IMR-90 (cell line): ENCODE results near the gene MRPL3. TPM values are rescaled to one million over a fixed set of nuclear protein-coding genes. Genes with fewer than 3 reads are reported as not detected.
A peak's percentile ranks its signal among the peaks of the same experiment; 100 is the strongest.

Experiments used
- ATAC-seq: fragments of 200-7000 bp; cut with Tn5 transposase; 2 replicates; pipeline ENCODE4 v1.9.1; 2020; ENCODE audit warnings: low read depth, mild to moderate bottlenecking, moderate library complexity
- BruUV-seq: library from RNA; stranded (reverse); fragments of 400-500 nt; replicated peaks from 2 replicates; lab custom pipeline; 2021; lab: Mats Ljungman, UMichigan
- CTCF ChIA-PET: fragments of 300-600 bp; formaldehyde crosslinking; extraction: SDS; loops from one replicate; lab custom pipeline; 2021; ENCODE audit warnings: antibody characterized with exemption; lab: Yijun Ruan, JAX
- POLR2A ChIA-PET: fragments of 300-600 bp; sonication (Branson Sonifier 250); formaldehyde crosslinking; loops from one replicate; lab custom pipeline; 2022; ENCODE audit warnings: antibody characterized with exemption; ENCODE audit not compliant: unreplicated experiment; lab: Charles Lee
- DNase-seq: peaks from one replicate; pipeline ENCODE4 v3.0.0; 2013
- H2AFZ ChIP-seq: replicated peaks from 2 replicates; pipeline ENCODE3; 2013; ENCODE audit warnings: low read length, mild to moderate bottlenecking; ENCODE audit not compliant: poor library complexity
- H2AK5ac ChIP-seq: 2 replicates; pipeline ENCODE4 v1.6.1; 2013; ENCODE audit warnings: low read depth, low read length, inconsistent platforms
- H2AK9ac ChIP-seq: replicated peaks from 2 replicates; pipeline ENCODE3; 2013; ENCODE audit warnings: mild to moderate bottlenecking, low read depth, low read length, moderate library complexity; ENCODE audit not compliant: poor library complexity
- H2BK120ac ChIP-seq: 2 replicates; pipeline ENCODE4 v1.6.1; 2013; ENCODE audit warnings: low read depth, low read length, inconsistent platforms
- H2BK15ac ChIP-seq: 3 replicates; pipeline ENCODE4 v1.6.1; 2013; ENCODE audit warnings: low read depth, low read length, inconsistent platforms
- H2BK20ac ChIP-seq: 2 replicates; pipeline ENCODE4 v1.6.1; 2013; ENCODE audit warnings: low read depth, mild to moderate bottlenecking, inconsistent platforms, low read length, moderate library complexity
- H2BK5ac ChIP-seq: 2 replicates; pipeline ENCODE4 v1.6.1; 2013; ENCODE audit warnings: mild to moderate bottlenecking, low read depth, low read length, inconsistent platforms; ENCODE audit not compliant: poor library complexity, severe bottlenecking
- H3K14ac ChIP-seq: replicated peaks from 2 replicates; pipeline ENCODE4 v1.6.1; 2013; ENCODE audit warnings: low read depth, low read length, inconsistent platforms
- H3K18ac ChIP-seq: 2 replicates; pipeline ENCODE4 v1.6.1; 2013; ENCODE audit warnings: low read depth, low read length, control low read depth
- H3K23ac ChIP-seq: 2 replicates; pipeline ENCODE4 v1.6.1; 2013; ENCODE audit warnings: low read depth, low read length, inconsistent platforms
- H3K27ac ChIP-seq: 2 replicates; pipeline ENCODE4 v1.5.1; 2013; ENCODE audit warnings: mild to moderate bottlenecking, control low read depth, low read length; ENCODE audit not compliant: insufficient read depth
- H3K27me3 ChIP-seq: 2 replicates; pipeline ENCODE4 v1.6.1; 2013; ENCODE audit warnings: low read length; ENCODE audit not compliant: control insufficient read depth, insufficient read depth
- H3K36me3 ChIP-seq: 2 replicates; pipeline ENCODE4 v1.6.1; 2013; ENCODE audit warnings: low read length, mixed read lengths; ENCODE audit not compliant: control insufficient read depth, insufficient read depth
- H3K4ac ChIP-seq: 2 replicates; pipeline ENCODE4 v1.6.1; 2013; ENCODE audit warnings: low read depth, low read length, inconsistent platforms
- H3K4me1 ChIP-seq: 2 replicates; pipeline ENCODE4 v1.6.1; 2013; ENCODE audit warnings: low read length, mixed read lengths; ENCODE audit not compliant: control insufficient read depth, insufficient read depth
- H3K4me2 ChIP-seq: 2 replicates; pipeline ENCODE4 v1.6.1; 2013; ENCODE audit warnings: low read depth, mild to moderate bottlenecking, control low read depth, low read length, moderate library complexity
- H3K4me3 ChIP-seq: 2 replicates; pipeline ENCODE4 v1.5.1; 2013; ENCODE audit warnings: low read depth, mild to moderate bottlenecking, control low read depth, low read length, moderate library complexity; ENCODE audit not compliant: insufficient read depth
- H3K56ac ChIP-seq: 2 replicates; pipeline ENCODE4 v1.6.1; 2013; ENCODE audit warnings: low read length, inconsistent platforms; ENCODE audit not compliant: insufficient read depth; ENCODE audit errors: extremely low read depth
- H3K79me1 ChIP-seq, 2 experiments: 2 replicates each; pipeline ENCODE4 v1.6.1; 2013; ENCODE audit warnings: low read length in 2 of 2, inconsistent platforms in 1 of 2, low read depth in 1 of 2
- H3K9ac ChIP-seq: 2 replicates; pipeline ENCODE4 v1.6.1; 2013; ENCODE audit warnings: low read depth, low read length, control low read depth
- H3K9me1 ChIP-seq: 2 replicates; pipeline ENCODE4 v1.6.1; 2013; ENCODE audit warnings: low read length, inconsistent platforms; ENCODE audit not compliant: insufficient read depth
- H3K9me3 ChIP-seq: 2 replicates; pipeline ENCODE4 v1.6.1; 2013; ENCODE audit warnings: low read length; ENCODE audit not compliant: control insufficient read depth, insufficient read depth
- H4K20me1 ChIP-seq: 2 replicates; pipeline ENCODE4 v1.6.1; 2013; ENCODE audit warnings: low read length, inconsistent platforms; ENCODE audit not compliant: insufficient read depth
- H4K5ac ChIP-seq: 2 replicates; pipeline ENCODE4 v1.6.1; 2013; ENCODE audit warnings: mild to moderate bottlenecking, low read depth, low read length, control low read depth
- H4K8ac ChIP-seq, 2 experiments: 2 replicates each; pipeline ENCODE4 v1.6.1; 2013; ENCODE audit warnings: low read depth in 2 of 2, low read length in 2 of 2, control low read depth in 1 of 2, inconsistent platforms in 1 of 2
- H4K91ac ChIP-seq: 2 replicates; pipeline ENCODE4 v1.6.1; 2013; ENCODE audit warnings: low read depth, low read length, inconsistent platforms; ENCODE audit not compliant: insufficient read depth
- BHLHE40 ChIP-seq: fragments of 150-350 bp; IDR thresholded peaks from 2 replicates; pipeline ENCODE4 v1.6.1; 2016; ENCODE audit warnings: mild to moderate bottlenecking, low read depth, low read length
- CEBPB ChIP-seq: IDR thresholded peaks from 2 replicates; pipeline ENCODE4 v1.6.1; 2012; ENCODE audit warnings: low read depth, low read length, improper control_type of control experiment
- MAFK ChIP-seq: IDR thresholded peaks from 2 replicates; pipeline ENCODE4 v1.6.1; 2012; ENCODE audit warnings: low read depth, low read length, improper control_type of control experiment
- MAZ ChIP-seq: IDR thresholded peaks from 2 replicates; pipeline ENCODE4 v1.6.1; 2012; ENCODE audit warnings: low read depth, mild to moderate bottlenecking, low read length, improper control_type of control experiment, moderate library complexity, borderline replicate concordance
- MXI1 ChIP-seq: IDR thresholded peaks from 2 replicates; pipeline ENCODE4 v1.6.1; 2012; ENCODE audit warnings: low read depth, mild to moderate bottlenecking, low read length, moderate library complexity, borderline replicate concordance
- RAD21 ChIP-seq: IDR thresholded peaks from 2 replicates; pipeline ENCODE4 v1.6.1; 2012; ENCODE audit warnings: low read length, improper control_type of control experiment
- SMC3 ChIP-seq: fragments of 150-350 bp; IDR thresholded peaks from 2 replicates; pipeline ENCODE4 v1.6.1; 2016; ENCODE audit warnings: low read depth, mild to moderate bottlenecking, antibody characterized with exemption, low read length, moderate library complexity
- WGBS, 2 experiments: methylation state at CpG; one replicate each; pipeline versions ENCODE4 v1.1.5 to v1.1.7; 2013; ENCODE audit warnings: missing lambda C conversion rate in 2 of 2; ENCODE audit not compliant: insufficient read length in 1 of 2; ENCODE audit errors: extremely low coverage in 2 of 2; 5-methylcytosine and 5-hydroxymethylcytosine counted together
- dilution Hi-C: fragments of 300-500 bp; cut with HindIII; formaldehyde crosslinking; loops from one replicate; pipeline ENCODE4 v1.14.3; 2018; ENCODE audit warnings: low sequenced_read_pairs; ENCODE audit not compliant: unreplicated experiment
- in situ Hi-C: fragments of 300-500 bp; cut with MboI; formaldehyde crosslinking; loops from 3 replicates; pipeline ENCODE4 v1.14.3; 2019; ENCODE audit warnings: low sequenced_read_pairs, inconsistent platforms, mixed read lengths
- intact Hi-C: fragments of 100-400 bp; cut with micrococcal nuclease; formaldehyde crosslinking; loops from 2 replicates; pipeline ENCODE4 v1.10.0; 2022
- polyA plus RNA-seq, 3 experiments: library from polyadenylated mRNA; depleted of rRNA; stranded (reverse); fragments of >200 nt; gene quantifications; 2 replicates each; pipeline ENCODE4 v1.2.3, GENCODE V29; 2012; ENCODE audit warnings: low replicate concordance in 1 of 3
- total RNA-seq: library from RNA; depleted of rRNA; stranded (reverse); fragments of >200 nt; gene quantifications from 2 replicates; pipeline ENCODE4 v1.2.3, GENCODE V29; 2012
- TF ChIP-seq, protein P1 (sequence below): fragments of 150-350 bp; IDR thresholded peaks from 2 replicates; pipeline ENCODE4 v1.6.1; 2016; ENCODE audit warnings: low read depth, mild to moderate bottlenecking, low read length, moderate library complexity, borderline replicate concordance
- TF ChIP-seq, protein P2 (sequence below): fragments of 150-350 bp; IDR thresholded peaks from 2 replicates; pipeline ENCODE4 v1.6.1; 2017; ENCODE audit warnings: mild to moderate bottlenecking, antibody characterized with exemption, low read length, low read depth
- TF ChIP-seq, protein P3 (sequence below): conservative IDR thresholded peaks from 2 replicates; pipeline ENCODE4 v1.5.1; 2012; ENCODE audit warnings: mild to moderate bottlenecking, low read depth, low read length, improper control_type of control experiment

Gene MRPL3
- total and polyA plus RNA-seq, 2 of the 4 experiments (the other 2 are of a cell fraction), result 107 to 206 TPM

DNA sequence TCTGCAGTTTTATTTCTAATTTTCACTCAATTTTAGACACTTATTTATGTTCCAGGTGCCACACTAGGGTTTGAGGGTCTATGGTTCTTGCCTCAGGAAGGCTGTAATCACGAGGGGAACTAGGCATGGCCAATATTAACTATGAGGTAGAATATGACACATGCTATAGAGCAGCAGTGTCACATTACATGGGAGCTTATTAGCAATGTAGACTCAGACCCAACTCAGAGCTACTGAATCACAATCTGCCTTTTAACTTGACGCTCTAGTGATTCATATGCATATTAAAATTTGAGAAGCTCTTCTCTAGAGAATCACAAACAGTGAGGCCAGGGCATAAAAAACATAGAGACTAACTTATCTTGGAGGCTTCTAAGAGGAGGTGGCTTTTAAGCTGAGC lies 32.8 kb upstream of the MRPL3 start:
- H4K8ac ChIP-seq, result no peak overlapping the region
- no peak overlapping the region for H2BK20ac ChIP-seq
- H2AK9ac ChIP-seq, result no peak overlapping the region
- no peak overlapping the region for H3K4me2 ChIP-seq
- H3K27ac ChIP-seq, result no peak overlapping the region
- no peak overlapping the region for H3K14ac ChIP-seq
- BruUV-seq, result no TSS peak
- no peak overlapping the region for H4K91ac ChIP-seq
- H4K20me1 ChIP-seq, result no peaks in the 10 kb centered on the region
- no peak overlapping the region for H2BK5ac ChIP-seq
- TF ChIP-seq RAD21 (no peak), MAZ (no peak), MAFK (no peak), CEBPB (no peak), BHLHE40 (no peak), SMC3 (no peak), MXI1 (no peak)
- TF ChIP-seq, protein P1, sequence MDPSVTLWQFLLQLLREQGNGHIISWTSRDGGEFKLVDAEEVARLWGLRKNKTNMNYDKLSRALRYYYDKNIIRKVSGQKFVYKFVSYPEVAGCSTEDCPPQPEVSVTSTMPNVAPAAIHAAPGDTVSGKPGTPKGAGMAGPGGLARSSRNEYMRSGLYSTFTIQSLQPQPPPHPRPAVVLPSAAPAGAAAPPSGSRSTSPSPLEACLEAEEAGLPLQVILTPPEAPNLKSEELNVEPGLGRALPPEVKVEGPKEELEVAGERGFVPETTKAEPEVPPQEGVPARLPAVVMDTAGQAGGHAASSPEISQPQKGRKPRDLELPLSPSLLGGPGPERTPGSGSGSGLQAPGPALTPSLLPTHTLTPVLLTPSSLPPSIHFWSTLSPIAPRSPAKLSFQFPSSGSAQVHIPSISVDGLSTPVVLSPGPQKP, result no peak
- TF ChIP-seq, protein P2, sequence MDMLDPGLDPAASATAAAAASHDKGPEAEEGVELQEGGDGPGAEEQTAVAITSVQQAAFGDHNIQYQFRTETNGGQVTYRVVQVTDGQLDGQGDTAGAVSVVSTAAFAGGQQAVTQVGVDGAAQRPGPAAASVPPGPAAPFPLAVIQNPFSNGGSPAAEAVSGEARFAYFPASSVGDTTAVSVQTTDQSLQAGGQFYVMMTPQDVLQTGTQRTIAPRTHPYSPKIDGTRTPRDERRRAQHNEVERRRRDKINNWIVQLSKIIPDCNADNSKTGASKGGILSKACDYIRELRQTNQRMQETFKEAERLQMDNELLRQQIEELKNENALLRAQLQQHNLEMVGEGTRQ, result no peak
- TF ChIP-seq, protein P3, sequence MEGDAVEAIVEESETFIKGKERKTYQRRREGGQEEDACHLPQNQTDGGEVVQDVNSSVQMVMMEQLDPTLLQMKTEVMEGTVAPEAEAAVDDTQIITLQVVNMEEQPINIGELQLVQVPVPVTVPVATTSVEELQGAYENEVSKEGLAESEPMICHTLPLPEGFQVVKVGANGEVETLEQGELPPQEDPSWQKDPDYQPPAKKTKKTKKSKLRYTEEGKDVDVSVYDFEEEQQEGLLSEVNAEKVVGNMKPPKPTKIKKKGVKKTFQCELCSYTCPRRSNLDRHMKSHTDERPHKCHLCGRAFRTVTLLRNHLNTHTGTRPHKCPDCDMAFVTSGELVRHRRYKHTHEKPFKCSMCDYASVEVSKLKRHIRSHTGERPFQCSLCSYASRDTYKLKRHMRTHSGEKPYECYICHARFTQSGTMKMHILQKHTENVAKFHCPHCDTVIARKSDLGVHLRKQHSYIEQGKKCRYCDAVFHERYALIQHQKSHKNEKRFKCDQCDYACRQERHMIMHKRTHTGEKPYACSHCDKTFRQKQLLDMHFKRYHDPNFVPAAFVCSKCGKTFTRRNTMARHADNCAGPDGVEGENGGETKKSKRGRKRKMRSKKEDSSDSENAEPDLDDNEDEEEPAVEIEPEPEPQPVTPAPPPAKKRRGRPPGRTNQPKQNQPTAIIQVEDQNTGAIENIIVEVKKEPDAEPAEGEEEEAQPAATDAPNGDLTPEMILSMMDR, result no peak
- no CpG with 5 or more reads among the region's 2 CpGs for WGBS, 2 experiments
- no peak overlapping the region for H3K9ac ChIP-seq
- no peak overlapping the region for H2BK120ac ChIP-seq
- H3K56ac ChIP-seq, result no peak overlapping the region
- ChIA-PET POLR2A (no interaction called here), CTCF (no interaction called here)
- H3K36me3 ChIP-seq, result no peaks in the 10 kb centered on the region
- no peak overlapping the region for H4K5ac ChIP-seq
- in situ Hi-C loops, result no loop called here
- intact Hi-C loops, result no loop called here
- H2AFZ ChIP-seq, result no peak overlapping the region
- ATAC-seq (no peak; the same call in 1 of the 2 replicates), DNase-seq (peak; percentile 38)
- no peak overlapping the region for H3K4ac ChIP-seq
- H3K79me1 ChIP-seq, result no peaks in the 10 kb centered on the region
- H2BK15ac ChIP-seq, result no peak overlapping the region
- H3K23ac ChIP-seq, result no peak overlapping the region
- no peak overlapping the region for H3K4me3 ChIP-seq
- H3K9me3 ChIP-seq, result no peaks in the 10 kb centered on the region
- H3K9me1 ChIP-seq, result no peaks in the 10 kb centered on the region
- dilution Hi-C loops, result no loop called here
- H3K4me1 ChIP-seq, result no peaks in the 10 kb centered on the region
- H3K18ac ChIP-seq, result no peak overlapping the region
- H2AK5ac ChIP-seq, result no peak overlapping the region
- no peaks in the 10 kb centered on the region; the same call in 1 of the 2 replicates for H3K27me3 ChIP-seq
